ENCODE measurements around the gene FLT3LG. TPM values are rescaled to one million over a fixed set of nuclear protein-coding genes. Genes with fewer than 3 reads are reported as not detected.

Gene FLT3LG
- total RNA-seq, 1 experiment from 2014 or later: 1.5 TPM

GRCh38 chr19:49431330-49431749 is 42.7 kb upstream of the FLT3LG start:
- H3K9me3 ChIP-seq (ENCODE audit: control insufficient read depth, insufficient read depth, low read depth, low read length): no peaks in the 10 kb centered on the region
- no peak overlapping the region for H3K4me3 ChIP-seq (ENCODE audit: low read depth in 2 of 2, low read length in 2 of 2)
- ATAC-seq: no peak
- intact Hi-C loops (cut with micrococcal nuclease; ENCODE audit: unreplicated experiment) (no loop called here), in situ Hi-C loops (cut with HindIII; ENCODE audit: low pct_unique_long_range_greater_than_20kb, low sequenced_read_pairs) (no loop called here)
- DNase-seq (ENCODE audit: low read depth, low spot score): no peak
- ChIA-PET POLR2A (no interaction called here), CTCF (no interaction called here)
- TF ChIP-seq CTCF (IDR thresholded peaks at IDR 0.05): no peak
- TF ChIP-seq POLR2AphosphoS5 (IDR thresholded peaks at IDR 0.05; ENCODE audit: low read depth, low read length): no peak
- TF ChIP-seq SIN3A (IDR thresholded peaks at IDR 0.05; ENCODE audit: borderline replicate concordance, insufficient read depth, low read depth, low read length): no peak
- TF ChIP-seq REST (IDR thresholded peaks at IDR 0.05; ENCODE audit: insufficient read depth in 1 of 2, low read depth in 2 of 2, low read length in 1 of 2): no peak
- no peak for TF ChIP-seq TCF7L2 (IDR thresholded peaks at IDR 0.05; ENCODE audit: low read depth, low read length)
- H3K27me3 ChIP-seq (ENCODE audit: control insufficient read depth, insufficient read depth, low read length): no peaks in the 10 kb centered on the region; the same call in 1 of the 2 replicates
- H3K4me1 ChIP-seq (ENCODE audit: control insufficient read depth, insufficient read depth, low read length): no peaks in the 10 kb centered on the region; the same call in 1 of the 2 replicates
- H3K27ac ChIP-seq (ENCODE audit: low read length): no peak overlapping the region
- no peaks in the 10 kb centered on the region for H3K36me3 ChIP-seq (ENCODE audit: control insufficient read depth, insufficient read depth, low read length)
- BruUV-seq (replicated peaks): no TSS peak

GRCh38 chr19:49432141-49433073 is 41.6 kb upstream of the FLT3LG start:
- no peaks in the 10 kb centered on the region for H3K36me3 ChIP-seq (ENCODE audit: control insufficient read depth, insufficient read depth, low read length)
- ChIA-PET POLR2A (no interaction called here), CTCF (no interaction called here)
- H3K27ac ChIP-seq (ENCODE audit: low read length): no peak overlapping the region
- TF ChIP-seq REST (IDR thresholded peaks at IDR 0.05; ENCODE audit: insufficient read depth in 1 of 2, low read depth in 2 of 2, low read length in 1 of 2) (no peak), POLR2AphosphoS5 (IDR thresholded peaks at IDR 0.05; ENCODE audit: low read depth, low read length) (no peak), TCF7L2 (IDR thresholded peaks at IDR 0.05; ENCODE audit: low read depth, low read length) (no peak), CTCF (IDR thresholded peaks at IDR 0.05) (no peak), SIN3A (IDR thresholded peaks at IDR 0.05; ENCODE audit: borderline replicate concordance, insufficient read depth, low read depth, low read length) (no peak)
- H3K9me3 ChIP-seq (ENCODE audit: control insufficient read depth, insufficient read depth, low read depth, low read length): no peaks in the 10 kb centered on the region
- no peaks in the 10 kb centered on the region for H3K4me1 ChIP-seq (ENCODE audit: control insufficient read depth, insufficient read depth, low read length)
- no peaks in the 10 kb centered on the region; the same call in 1 of the 2 replicates for H3K27me3 ChIP-seq (ENCODE audit: control insufficient read depth, insufficient read depth, low read length)
- no peak overlapping the region for H3K4me3 ChIP-seq (ENCODE audit: low read depth in 2 of 2, low read length in 2 of 2)
- intact Hi-C loops (cut with micrococcal nuclease; ENCODE audit: unreplicated experiment): no loop called here
- in situ Hi-C loops (cut with HindIII; ENCODE audit: low pct_unique_long_range_greater_than_20kb, low sequenced_read_pairs): no loop called here
- DNase-seq (ENCODE audit: low read depth, low spot score) (no peak), ATAC-seq (no peak)
- BruUV-seq (replicated peaks): no TSS peak
